HL-60 (cell line): ENCODE data around the gene FGD3.
"Not testable (repeated sequence)": the region's sequence is repeated elsewhere in the genome, so short reads cannot be mapped to it uniquely, and the experiment has no call there.

Experiments
- CTCF ChIP-seq: IDR thresholded peaks from one replicate; pipeline ENCODE4 v1.5.1; 2011; ENCODE audit warnings: low read length, control low read depth, inconsistent platforms; ENCODE audit not compliant: insufficient read depth
- REST ChIP-seq: IDR thresholded peaks from 2 replicates; pipeline ENCODE4 v1.6.1; 2012; ENCODE audit warnings: low read depth; ENCODE audit not compliant: insufficient replicate concordance

DNA sequence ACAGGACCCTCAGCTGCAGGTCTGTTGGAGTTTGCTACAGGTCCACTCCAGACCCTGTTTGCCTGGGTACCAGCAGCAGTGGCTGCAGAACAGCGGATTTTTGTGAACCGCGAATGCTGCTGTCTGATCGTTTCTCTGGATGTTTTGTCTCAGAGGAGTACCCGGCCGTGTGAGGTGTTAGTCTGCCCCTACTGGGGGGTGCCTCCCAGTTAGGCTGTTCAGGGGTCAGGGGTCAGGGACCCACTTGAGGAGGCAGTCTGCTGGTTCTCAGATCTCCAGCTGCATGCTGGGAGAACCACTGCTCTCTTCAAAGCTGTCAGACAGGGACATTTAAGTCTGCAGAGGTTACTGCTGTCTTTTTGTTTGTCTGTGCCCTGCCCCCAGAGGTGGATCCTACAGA, 42.2 kb upstream of the FGD3 start:
- not testable (repeated sequence) for TF ChIP-seq CTCF, REST
